ENCODE results near the gene CLDN20.

CLDN20 gene

DNA sequence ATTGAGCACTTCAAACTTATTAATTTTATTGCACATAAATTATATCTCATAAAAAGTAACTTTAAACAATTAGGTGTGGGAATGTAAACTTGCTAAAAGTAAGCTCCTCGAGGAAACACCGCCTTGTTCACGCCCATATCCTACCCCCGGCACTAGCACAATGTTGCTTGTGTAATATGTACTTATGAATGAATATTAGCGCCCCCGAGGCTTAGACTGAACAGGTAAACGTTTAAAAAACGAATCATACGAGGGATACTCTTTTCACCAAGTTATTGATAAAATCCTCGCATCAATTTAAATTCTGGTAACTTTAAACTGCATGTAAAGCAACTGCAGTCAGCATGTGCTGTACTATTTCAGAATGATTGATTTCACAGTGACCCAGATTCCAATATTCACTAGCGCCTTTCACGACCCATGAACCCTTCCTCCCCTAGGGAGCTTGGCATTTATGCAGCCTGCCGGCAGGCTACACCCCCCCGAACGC, 49.8 kb downstream of the CLDN20 start:
- peak; percentile 62 for DNase-seq (ENCODE audit: low read depth)
- H3K4me3 ChIP-seq (ENCODE audit: low read length): peak overlapping the region; percentile 98
- TF ChIP-seq, protein P1, sequence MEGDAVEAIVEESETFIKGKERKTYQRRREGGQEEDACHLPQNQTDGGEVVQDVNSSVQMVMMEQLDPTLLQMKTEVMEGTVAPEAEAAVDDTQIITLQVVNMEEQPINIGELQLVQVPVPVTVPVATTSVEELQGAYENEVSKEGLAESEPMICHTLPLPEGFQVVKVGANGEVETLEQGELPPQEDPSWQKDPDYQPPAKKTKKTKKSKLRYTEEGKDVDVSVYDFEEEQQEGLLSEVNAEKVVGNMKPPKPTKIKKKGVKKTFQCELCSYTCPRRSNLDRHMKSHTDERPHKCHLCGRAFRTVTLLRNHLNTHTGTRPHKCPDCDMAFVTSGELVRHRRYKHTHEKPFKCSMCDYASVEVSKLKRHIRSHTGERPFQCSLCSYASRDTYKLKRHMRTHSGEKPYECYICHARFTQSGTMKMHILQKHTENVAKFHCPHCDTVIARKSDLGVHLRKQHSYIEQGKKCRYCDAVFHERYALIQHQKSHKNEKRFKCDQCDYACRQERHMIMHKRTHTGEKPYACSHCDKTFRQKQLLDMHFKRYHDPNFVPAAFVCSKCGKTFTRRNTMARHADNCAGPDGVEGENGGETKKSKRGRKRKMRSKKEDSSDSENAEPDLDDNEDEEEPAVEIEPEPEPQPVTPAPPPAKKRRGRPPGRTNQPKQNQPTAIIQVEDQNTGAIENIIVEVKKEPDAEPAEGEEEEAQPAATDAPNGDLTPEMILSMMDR (IDR thresholded peaks at IDR 0.05; ENCODE audit: insufficient read depth, low read depth, low read length, missing control alignments): no peak

DNA sequence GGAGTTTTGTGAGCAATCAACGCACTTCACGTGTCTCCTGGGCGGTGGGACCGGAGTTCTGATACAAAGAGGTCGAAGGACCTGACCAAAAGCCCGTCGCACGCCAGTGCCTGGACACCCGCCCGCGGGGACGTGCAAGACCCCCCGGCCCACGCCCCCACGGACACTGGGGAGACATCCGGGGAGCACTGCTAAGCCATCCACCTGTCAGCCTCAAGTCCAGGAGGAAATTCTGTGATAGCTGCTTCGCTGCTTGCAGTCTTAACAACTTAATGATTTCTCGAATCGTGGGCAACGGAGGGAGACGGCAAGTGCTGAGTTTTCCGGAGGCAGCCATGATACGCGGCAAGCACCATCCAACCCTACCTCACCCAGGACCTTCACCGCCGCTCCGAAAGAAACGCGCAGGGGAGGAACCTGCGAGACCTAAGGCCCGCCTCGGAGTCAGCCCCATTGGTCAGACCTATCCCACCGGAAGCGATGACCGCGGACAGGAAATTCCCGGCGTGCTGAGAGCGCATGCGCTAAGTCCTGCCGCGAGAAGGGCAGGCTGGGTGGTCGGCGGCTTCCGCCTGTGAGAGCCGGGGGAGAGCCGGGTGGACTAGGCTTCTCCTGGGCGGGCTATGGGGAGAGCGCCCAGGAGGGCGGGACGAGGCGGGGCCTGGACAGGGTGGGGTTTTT, 50.4 kb downstream of the CLDN20 start, which contains the start of gene TFB1M:
TSS of gene TFB1M (minus strand) at position 393 of the 681 bp plus-strand sequence. CDS start at position 337, 56 bp downstream.
- TF ChIP-seq, protein P1 (IDR thresholded peaks at IDR 0.05; ENCODE audit: insufficient read depth, low read depth, low read length, missing control alignments): no peak
- peak; percentile 99 for DNase-seq (ENCODE audit: low read depth)
- H3K4me3 ChIP-seq (ENCODE audit: low read length): peak within 1 kb of the TSS; percentile 98

DNA sequence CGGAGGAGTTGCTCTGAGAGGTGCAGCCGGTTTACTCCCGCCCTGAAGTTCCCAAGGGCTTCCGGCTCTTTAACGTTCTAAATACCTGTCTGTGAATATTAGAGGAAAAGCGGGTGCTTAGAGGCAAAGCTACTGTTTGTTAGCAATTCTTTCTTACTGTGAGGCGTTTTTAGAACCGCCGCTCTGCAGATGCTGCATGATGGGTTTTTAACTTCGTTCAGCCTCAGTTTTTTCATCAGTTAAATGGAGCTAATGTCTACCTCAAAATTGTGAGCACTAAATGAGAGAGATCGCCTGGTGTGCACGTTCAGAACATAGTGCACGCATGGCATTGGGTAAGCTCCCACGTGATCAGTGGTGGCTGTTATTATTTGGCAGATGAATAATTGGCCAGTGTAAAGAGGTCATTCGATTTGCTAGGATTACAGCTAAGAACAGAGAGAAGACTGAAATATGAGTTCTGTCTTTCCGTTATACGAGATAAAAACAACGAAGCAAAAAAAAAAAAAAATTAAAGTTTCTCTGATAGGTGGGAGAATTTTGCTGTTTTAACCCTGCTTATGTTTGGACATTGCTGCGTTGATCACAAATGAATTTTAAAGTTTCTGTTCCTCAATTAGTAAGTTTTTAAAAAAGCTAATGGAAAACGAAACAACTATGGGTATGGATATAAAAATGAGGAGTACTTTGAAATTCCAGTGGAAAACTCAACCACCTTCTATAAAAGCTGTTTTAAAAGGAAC, 51.1 kb downstream of the CLDN20 start:
- TF ChIP-seq, protein P1 (IDR thresholded peaks at IDR 0.05; ENCODE audit: insufficient read depth, low read depth, low read length, missing control alignments): no peak
- H3K4me3 ChIP-seq (ENCODE audit: low read length): peak overlapping the region; percentile 98
- DNase-seq (ENCODE audit: low read depth): peak; percentile 81

GRCh38 chr6:155315516-155315871, 51.7 kb downstream of the CLDN20 start:
- TF ChIP-seq, protein P1 (IDR thresholded peaks at IDR 0.05; ENCODE audit: insufficient read depth, low read depth, low read length, missing control alignments): no peak
- DNase-seq (ENCODE audit: low read depth): peak; percentile 26
- peak overlapping the region; percentile 98 for H3K4me3 ChIP-seq (ENCODE audit: low read length)

- no peak for DNase-seq (ENCODE audit: low read depth)
- no peak overlapping the region for H3K4me3 ChIP-seq (ENCODE audit: low read length)
- TF ChIP-seq, protein P1 (IDR thresholded peaks at IDR 0.05; ENCODE audit: insufficient read depth, low read depth, low read length, missing control alignments): no peak
Observed at GRCh38 chr6:155316419-155316818, 52.6 kb downstream of the CLDN20 start.

DNA sequence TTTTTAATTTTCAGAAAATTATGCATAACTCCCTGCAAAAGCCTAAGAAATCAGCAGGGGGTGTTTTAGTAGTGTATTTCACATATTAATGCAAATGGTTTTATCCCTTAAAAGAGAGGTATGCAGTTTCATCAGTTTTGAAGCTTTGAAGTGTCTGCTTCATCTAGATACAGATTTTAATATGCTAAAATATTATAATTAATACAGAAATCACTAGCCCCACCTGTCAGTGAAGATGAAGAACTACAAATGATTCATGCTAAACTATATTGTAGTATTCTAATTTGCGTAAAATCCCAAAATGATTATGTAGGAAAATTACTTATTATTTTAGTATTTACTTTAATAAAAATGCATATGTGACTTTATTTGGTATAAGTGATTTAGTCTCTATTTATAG, 53.4 kb downstream of the CLDN20 start:
- no peak for DNase-seq (ENCODE audit: low read depth)
- H3K4me3 ChIP-seq (ENCODE audit: low read length): no peak overlapping the region
- TF ChIP-seq, protein P1 (IDR thresholded peaks at IDR 0.05; ENCODE audit: insufficient read depth, low read depth, low read length, missing control alignments): no peak

All from epithelial cell of esophagus (primary cell).